ENCODE data around the gene UCK1. TPM values are rescaled to one million over a fixed set of nuclear protein-coding genes. Genes with fewer than 3 reads are reported as not detected.

Gene UCK1
- total and polyA plus RNA-seq, 2 of the 4 experiments (the other 2 are of a cell fraction): 17.9 to 21.4 TPM

DNA sequence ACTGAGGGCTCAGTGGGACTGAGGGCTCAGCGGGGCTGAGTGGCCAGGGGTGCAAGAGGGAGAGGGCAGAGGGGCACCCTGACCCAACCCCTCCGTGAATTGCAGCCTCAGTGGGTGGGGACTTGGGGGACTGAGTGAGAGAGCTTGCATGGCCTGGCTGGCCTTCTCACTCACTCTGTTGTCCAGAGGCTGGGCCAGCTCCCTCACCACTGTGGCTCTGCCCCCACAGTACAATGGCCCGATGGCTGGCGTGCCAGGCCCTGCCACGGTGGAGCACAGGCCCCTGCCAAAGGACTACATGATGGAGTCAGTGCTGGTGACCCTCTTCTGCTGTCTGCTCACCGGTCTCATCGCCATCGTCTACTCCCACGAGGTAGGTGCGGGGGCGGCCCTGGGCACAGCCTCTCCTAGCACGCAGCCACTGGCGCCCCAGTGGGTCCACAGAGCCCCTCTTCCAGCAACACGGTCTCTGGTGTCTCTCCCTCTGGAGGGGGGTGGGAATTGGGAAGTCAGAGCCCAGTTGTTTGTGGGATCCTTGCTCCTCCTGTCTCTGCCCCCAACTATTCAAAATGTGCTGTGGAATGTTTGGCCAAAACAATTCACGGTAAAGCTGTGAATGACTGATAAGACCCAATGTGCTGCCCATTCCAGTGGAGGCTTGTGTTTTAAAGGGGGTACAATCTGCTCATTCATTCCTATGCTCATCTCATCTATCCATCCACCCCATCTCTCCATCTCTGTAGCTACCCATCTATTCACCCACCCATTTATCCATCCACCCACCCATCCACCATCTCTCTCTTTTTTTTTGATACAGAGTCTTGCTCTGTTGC, 25.0 kb upstream of the UCK1 start:
- Histone ChIP-seq H2BK120ac (ENCODE audit: low read depth, low read length) (no peak overlapping the region), H2BK20ac (ENCODE audit: low read depth, low read length) (no peak overlapping the region), H3K18ac (ENCODE audit: low read depth, low read length) (no peak overlapping the region), H3K9me3 (ENCODE audit: control insufficient read depth, insufficient read depth, low read length) (peaks cover 13% of the 10 kb centered on the region), H3K27me3 (ENCODE audit: control insufficient read depth, insufficient read depth, low read length) (peaks cover 37% of the 10 kb centered on the region), H3K36me3 (ENCODE audit: control insufficient read depth, insufficient read depth, low read length) (no peaks in the 10 kb centered on the region), H2AK9ac (replicated peaks; ENCODE audit: low read depth, low read length, poor library complexity) (no peak overlapping the region), H4K91ac (ENCODE audit: insufficient read depth, low read depth, low read length) (no peak overlapping the region), H3K4ac (ENCODE audit: low read depth, low read length) (no peak overlapping the region), H3K4me1 (ENCODE audit: control insufficient read depth, insufficient read depth, low read length) (no peaks in the 10 kb centered on the region), H2AFZ (replicated peaks; ENCODE audit: low read length, poor library complexity) (no peak overlapping the region), H3K9me1 (ENCODE audit: insufficient read depth, low read length) (no peaks in the 10 kb centered on the region), H3K23ac (ENCODE audit: low read depth, low read length) (no peak overlapping the region), H4K5ac (ENCODE audit: low read depth, low read length) (no peak overlapping the region), H3K27ac (ENCODE audit: insufficient read depth, low read length) (no peak overlapping the region), H2BK15ac (ENCODE audit: low read depth, low read length) (no peak overlapping the region), H2BK5ac (ENCODE audit: low read depth, low read length, poor library complexity, severe bottlenecking) (no peak overlapping the region), H3K4me2 (ENCODE audit: low read depth, low read length) (no peak overlapping the region), H3K9ac (ENCODE audit: low read depth, low read length) (no peak overlapping the region), H3K79me1 (ENCODE audit: low read depth in 1 of 2, low read length in 2 of 2) (no peaks in the 10 kb centered on the region), H3K14ac (replicated peaks; ENCODE audit: low read depth, low read length) (no peak overlapping the region), H4K8ac (ENCODE audit: low read depth in 2 of 2, low read length in 2 of 2) (no peak overlapping the region), H3K4me3 (ENCODE audit: insufficient read depth, low read depth, low read length) (no peak overlapping the region), H3K56ac (ENCODE audit: extremely low read depth, insufficient read depth, low read length) (no peak overlapping the region), H2AK5ac (ENCODE audit: low read depth, low read length) (no peak overlapping the region), H4K20me1 (ENCODE audit: insufficient read depth, low read length) (no peaks in the 10 kb centered on the region)
- in situ Hi-C loops (cut with MboI; ENCODE audit: low sequenced_read_pairs) (no loop called here), intact Hi-C loops (cut with micrococcal nuclease) (no loop called here), dilution Hi-C loops (cut with HindIII; ENCODE audit: low sequenced_read_pairs, unreplicated experiment) (no loop called here)
- TF ChIP-seq BHLHE40 (IDR thresholded peaks at IDR 0.05; ENCODE audit: low read depth, low read length) (no peak), MAZ (IDR thresholded peaks at IDR 0.05; ENCODE audit: borderline replicate concordance, low read depth, low read length) (no peak), NFE2L2 (IDR thresholded peaks at IDR 0.05; ENCODE audit: low read depth, low read length) (no peak)
- TF ChIP-seq, protein P1, sequence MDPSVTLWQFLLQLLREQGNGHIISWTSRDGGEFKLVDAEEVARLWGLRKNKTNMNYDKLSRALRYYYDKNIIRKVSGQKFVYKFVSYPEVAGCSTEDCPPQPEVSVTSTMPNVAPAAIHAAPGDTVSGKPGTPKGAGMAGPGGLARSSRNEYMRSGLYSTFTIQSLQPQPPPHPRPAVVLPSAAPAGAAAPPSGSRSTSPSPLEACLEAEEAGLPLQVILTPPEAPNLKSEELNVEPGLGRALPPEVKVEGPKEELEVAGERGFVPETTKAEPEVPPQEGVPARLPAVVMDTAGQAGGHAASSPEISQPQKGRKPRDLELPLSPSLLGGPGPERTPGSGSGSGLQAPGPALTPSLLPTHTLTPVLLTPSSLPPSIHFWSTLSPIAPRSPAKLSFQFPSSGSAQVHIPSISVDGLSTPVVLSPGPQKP (IDR thresholded peaks at IDR 0.05; ENCODE audit: borderline replicate concordance, low read depth, low read length): no peak
- WGBS, 2 experiments (ENCODE audit: extremely low coverage in 2 of 2, insufficient read length in 1 of 2): 90% methylated on average over 3 of the region's 15 CpGs; no CpG with 5 or more reads in 1 of the 2 experiments
- CTCF ChIA-PET: no interaction called here
- ATAC-seq (ENCODE audit: low read depth) (no peak), DNase-seq (no peak)
- BruUV-seq (replicated peaks): no TSS peak
- POLR2A ChIA-PET (ENCODE audit: unreplicated experiment): no interaction called here
